ENCODE measurements around the gene RPP25L. TPM values are rescaled to one million over a fixed set of nuclear protein-coding genes. Genes with fewer than 3 reads are reported as not detected.

RPP25L gene
- total and polyA plus RNA-seq, 2 of the 4 experiments (the other 2 are of a cell fraction): 20.4 to 26.3 TPM

GRCh38 chr9:34568133-34568532 lies 43.8 kb downstream of the RPP25L start:
- H2BK120ac ChIP-seq (ENCODE audit: low read depth, low read length): no peak overlapping the region
- H3K4me2 ChIP-seq (ENCODE audit: low read depth, low read length): no peak overlapping the region
- no peak overlapping the region for H4K91ac ChIP-seq (ENCODE audit: insufficient read depth, low read depth, low read length)
- intact Hi-C loops (cut with micrococcal nuclease): no loop called here
- no peak overlapping the region for H3K56ac ChIP-seq (ENCODE audit: extremely low read depth, insufficient read depth, low read length)
- H4K20me1 ChIP-seq (ENCODE audit: insufficient read depth, low read length): no peaks in the 10 kb centered on the region
- no peak overlapping the region for H2BK5ac ChIP-seq (ENCODE audit: low read depth, low read length, poor library complexity, severe bottlenecking)
- H3K27me3 ChIP-seq (ENCODE audit: control insufficient read depth, insufficient read depth, low read length): peaks cover 84% of the 10 kb centered on the region
- dilution Hi-C loops (cut with HindIII; ENCODE audit: low sequenced_read_pairs, unreplicated experiment): no loop called here
- H3K4ac ChIP-seq (ENCODE audit: low read depth, low read length): no peak overlapping the region
- H2AFZ ChIP-seq (replicated peaks; ENCODE audit: low read length, poor library complexity): no peak overlapping the region
- no peak overlapping the region for H2BK15ac ChIP-seq (ENCODE audit: low read depth, low read length)
- no peak overlapping the region for H4K8ac ChIP-seq (ENCODE audit: low read depth in 2 of 2, low read length in 2 of 2)
- no peak for DNase-seq
- H3K14ac ChIP-seq (replicated peaks; ENCODE audit: low read depth, low read length): no peak overlapping the region
- no peaks in the 10 kb centered on the region for H3K79me1 ChIP-seq (ENCODE audit: low read depth in 1 of 2, low read length in 2 of 2)
- H4K5ac ChIP-seq (ENCODE audit: low read depth, low read length): no peak overlapping the region
- no peaks in the 10 kb centered on the region for H3K4me1 ChIP-seq (ENCODE audit: control insufficient read depth, insufficient read depth, low read length)
- ChIA-PET CTCF (no interaction called here), POLR2A (ENCODE audit: unreplicated experiment) (no interaction called here)
- TF ChIP-seq USF2 (IDR thresholded peaks at IDR 0.05; ENCODE audit: low read depth, low read length) (no peak), RCOR1 (IDR thresholded peaks at IDR 0.05; ENCODE audit: insufficient replicate concordance, low read length) (no peak), RFX5 (IDR thresholded peaks at IDR 0.05; ENCODE audit: low read depth, low read length) (no peak), MXI1 (IDR thresholded peaks at IDR 0.05; ENCODE audit: borderline replicate concordance, low read depth, low read length) (no peak), ELK1 (IDR thresholded peaks at IDR 0.05; ENCODE audit: borderline replicate concordance, low read depth, low read length) (no peak), CHD1 (IDR thresholded peaks at IDR 0.05; ENCODE audit: low read depth, low read length) (no peak), RAD21 (IDR thresholded peaks at IDR 0.05; ENCODE audit: low read length) (no peak), SMC3 (IDR thresholded peaks at IDR 0.05; ENCODE audit: low read depth, low read length) (no peak), CEBPB (IDR thresholded peaks at IDR 0.05; ENCODE audit: low read depth, low read length) (no peak), BHLHE40 (IDR thresholded peaks at IDR 0.05; ENCODE audit: low read depth, low read length) (no peak), NFE2L2 (IDR thresholded peaks at IDR 0.05; ENCODE audit: low read depth, low read length) (no peak), MAFK (IDR thresholded peaks at IDR 0.05; ENCODE audit: low read depth, low read length) (no peak), MAZ (IDR thresholded peaks at IDR 0.05; ENCODE audit: borderline replicate concordance, low read depth, low read length) (no peak), FOS (IDR thresholded peaks at IDR 0.05; ENCODE audit: low read depth, low read length) (no peak), CTCF (conservative IDR thresholded peaks at IDR 0.05; ENCODE audit: low read depth, low read length) (no peak), POLR2A (IDR thresholded peaks at IDR 0.05; ENCODE audit: low read depth, low read length) (no peak)
- no peak for ATAC-seq (ENCODE audit: low read depth)
- no peak overlapping the region for H3K18ac ChIP-seq (ENCODE audit: low read depth, low read length)
- H3K9ac ChIP-seq (ENCODE audit: low read depth, low read length): no peak overlapping the region
- H3K27ac ChIP-seq (ENCODE audit: insufficient read depth, low read length): no peak overlapping the region
- no peak overlapping the region for H3K4me3 ChIP-seq (ENCODE audit: insufficient read depth, low read depth, low read length)
- no TSS peak for BruUV-seq (replicated peaks)
- H2AK5ac ChIP-seq (ENCODE audit: low read depth, low read length): no peak overlapping the region
- no peaks in the 10 kb centered on the region for H3K36me3 ChIP-seq (ENCODE audit: control insufficient read depth, insufficient read depth, low read length)
- 0 out of 2 replicates have a peak, but pooled peaks cover 3% of the 10 kb centered on the region for H3K9me1 ChIP-seq (ENCODE audit: insufficient read depth, low read length)
- WGBS, 2 experiments (ENCODE audit: extremely low coverage in 2 of 2, insufficient read length in 1 of 2): no CpG with 5 or more reads among the region's 7 CpGs
- H2BK20ac ChIP-seq (ENCODE audit: low read depth, low read length): no peak overlapping the region
- in situ Hi-C loops (cut with MboI; ENCODE audit: low sequenced_read_pairs): no loop called here
- H3K9me3 ChIP-seq (ENCODE audit: control insufficient read depth, insufficient read depth, low read length): no peaks in the 10 kb centered on the region
- no peak overlapping the region for H3K23ac ChIP-seq (ENCODE audit: low read depth, low read length)
- no peak overlapping the region for H2AK9ac ChIP-seq (replicated peaks; ENCODE audit: low read depth, low read length, poor library complexity)

Measured in IMR-90 (cell line).